NB4 (cell line): ENCODE results near the gene TNFRSF1A.
A peak's percentile ranks its signal among the peaks of the same experiment; 100 is the strongest.

Experiments used
- DNase-seq: peaks from one replicate; pipeline ENCODE4 v3.0.0; 2010; ENCODE audit warnings: low read depth
- H3K4me3 ChIP-seq: one replicate; pipeline ENCODE4 v1.5.1; 2011; ENCODE audit warnings: mild to moderate bottlenecking, low read depth, low read length, moderate library complexity
- CTCF ChIP-seq: IDR thresholded peaks from one replicate; pipeline ENCODE4 v1.5.1; 2012; ENCODE audit warnings: low read depth, low read length
- MAX ChIP-seq: IDR thresholded peaks from 2 replicates; pipeline ENCODE4 v1.6.1; 2011; ENCODE audit warnings: low read depth, low read length
- MYC ChIP-seq: IDR thresholded peaks from 2 replicates; pipeline ENCODE4 v1.6.1; 2011; ENCODE audit warnings: low read depth, low read length
- POLR2A ChIP-seq: IDR thresholded peaks from 2 replicates; pipeline ENCODE4 v1.6.1; 2011; ENCODE audit warnings: mild to moderate bottlenecking; ENCODE audit not compliant: insufficient read length; ENCODE audit errors: extremely low read depth

TNFRSF1A gene

GRCh38 chr12:6370994-6371754, 29.3 kb upstream of the TNFRSF1A start:
- no peak for TF ChIP-seq POLR2A
- peak; percentile 6 for TF ChIP-seq CTCF
- no peak for TF ChIP-seq MYC
- H3K4me3 ChIP-seq = no peak overlapping the region
- peak; percentile 65 for DNase-seq

GRCh38 chr12:6370576-6370935, 28.7 kb upstream of the TNFRSF1A start:
- no peak overlapping the region for H3K4me3 ChIP-seq
- no peak for TF ChIP-seq CTCF
- no peak for TF ChIP-seq MYC
- TF ChIP-seq POLR2A = no peak
- no peak for TF ChIP-seq MAX
- DNase-seq = no peak

GRCh38 chr12:6369916-6370575, 28.2 kb upstream of the TNFRSF1A start:
- H3K4me3 ChIP-seq = no peak overlapping the region
- no peak for DNase-seq
- TF ChIP-seq MYC = no peak
- TF ChIP-seq POLR2A = no peak
- TF ChIP-seq CTCF = no peak
- no peak for TF ChIP-seq MAX

GRCh38 chr12:6368906-6369525, 27.1 kb upstream of the TNFRSF1A start:
- H3K4me3 ChIP-seq = no peak overlapping the region
- no peak for DNase-seq
- no peak for TF ChIP-seq MAX
- no peak for TF ChIP-seq CTCF
- no peak for TF ChIP-seq MYC
- TF ChIP-seq POLR2A = no peak

- TF ChIP-seq MAX (no peak), CTCF (no peak), POLR2A (no peak), MYC (no peak)
- H3K4me3 ChIP-seq = no peak overlapping the region
- DNase-seq = peak; percentile 68
Observed at GRCh38 chr12:6367969-6368892, 26.4 kb upstream of the TNFRSF1A start.
